Neural progenitor cell (in vitro differentiated cells): ENCODE data around the gene POLE. TPM values are rescaled to one million over a fixed set of nuclear protein-coding genes. Genes with fewer than 3 reads are reported as not detected.
A peak's percentile ranks its signal among the peaks of the same experiment; 100 is the strongest.

Source experiments
- DNase-seq: peaks from one replicate; pipeline ENCODE4 v3.0.0-alpha.2; 2016; ENCODE audit warnings: low spot score
- H2AFZ ChIP-seq: fragments of 200-600 bp; sonication (generic); replicated peaks from 2 replicates; pipeline ENCODE4 v1.6.1; 2016; ENCODE audit warnings: antibody characterized with exemption
- H3F3A ChIP-seq: fragments of 200-600 bp; sonication (generic); 2 replicates; pipeline ENCODE4 v1.6.1; 2016; ENCODE audit warnings: antibody characterized with exemption, low read depth
- H3K27ac ChIP-seq: fragments of 200-600 bp; sonication (generic); 2 replicates; pipeline ENCODE4 v1.5.1; 2016; ENCODE audit warnings: mild to moderate bottlenecking
- H3K27me3 ChIP-seq: fragments of 200-600 bp; sonication (generic); 2 replicates; pipeline ENCODE4 v1.6.1; 2016; ENCODE audit warnings: mild to moderate bottlenecking, moderate library complexity
- H3K36me3 ChIP-seq: fragments of 200-600 bp; sonication (generic); 2 replicates; pipeline ENCODE4 v1.5.1; 2016
- H3K4me1 ChIP-seq: fragments of 200-600 bp; sonication (generic); 2 replicates; pipeline ENCODE4 v1.6.1; 2016; ENCODE audit warnings: mixed run types
- H3K4me2 ChIP-seq: fragments of 200-600 bp; sonication (generic); 2 replicates; pipeline ENCODE4 v1.6.1; 2016
- H3K4me3 ChIP-seq: fragments of 200-600 bp; sonication (generic); 2 replicates; pipeline ENCODE4 v1.5.1; 2016
- H3K79me2 ChIP-seq: fragments of 200-600 bp; sonication (generic); 2 replicates; pipeline ENCODE4 v1.6.1; 2016; ENCODE audit warnings: low read depth
- H3K9ac ChIP-seq: fragments of 200-600 bp; sonication (generic); 2 replicates; pipeline ENCODE4 v1.6.1; 2016
- H3K9me3 ChIP-seq: fragments of 200-600 bp; sonication (generic); 2 replicates; pipeline ENCODE4 v1.5.1; 2016; ENCODE audit warnings: low read depth
- H4K20me1 ChIP-seq: fragments of 200-600 bp; sonication (generic); 2 replicates; pipeline ENCODE4 v1.6.1; 2016; ENCODE audit warnings: low read depth
- H3K27ac Mint-ChIP-seq: 3 replicates; pipeline ENCODE4 v1.8.0; 2021; ENCODE audit warnings: mixed read lengths
- H3K27me3 Mint-ChIP-seq: 2 replicates; pipeline ENCODE4 v1.8.0; 2022; ENCODE audit warnings: low read depth, mild to moderate bottlenecking, inconsistent platforms, moderate library complexity, mixed read lengths; ENCODE audit not compliant: insufficient read depth
- H3K36me3 Mint-ChIP-seq: 3 replicates; pipeline ENCODE4 v1.8.0; 2021; ENCODE audit warnings: mixed read lengths
- H3K4me1 Mint-ChIP-seq: 3 replicates; pipeline ENCODE4 v1.8.0; 2021; ENCODE audit warnings: mixed read lengths
- H3K4me3 Mint-ChIP-seq: 3 replicates; pipeline ENCODE4 v1.8.0; 2021; ENCODE audit warnings: mild to moderate bottlenecking, moderate library complexity, mixed read lengths
- H3K9me3 Mint-ChIP-seq: 3 replicates; pipeline ENCODE4 v1.8.0; 2020; ENCODE audit warnings: mixed read lengths
- CTCF ChIP-seq: fragments of 200-600 bp; sonication (generic); IDR thresholded peaks from 2 replicates; pipeline ENCODE4 v1.5.1; 2017; ENCODE audit warnings: antibody characterized with exemption, mild to moderate bottlenecking
- EZH2 ChIP-seq: fragments of 200-600 bp; sonication (generic); IDR thresholded peaks from 2 replicates; pipeline ENCODE4 v1.6.1; 2017; ENCODE audit warnings: antibody characterized with exemption, mild to moderate bottlenecking, moderate library complexity
- EZH2phosphoT487 ChIP-seq: fragments of 200-600 bp; sonication (generic); IDR thresholded peaks from 2 replicates; pipeline ENCODE4 v1.6.1; 2017; ENCODE audit warnings: antibody characterized with exemption
- total RNA-seq: library from RNA; depleted of rRNA; stranded (reverse); fragments of >200 nt; gene quantifications from 2 replicates; pipeline ENCODE4 v1.2.3, GENCODE V29; 2015; ENCODE audit warnings: low replicate concordance

Gene POLE
- total RNA-seq, 1 donor from 2014 or later, result 46.8 TPM

- Histone ChIP-seq H3K9me3 (no peaks in the 10 kb centered on the region), H3K36me3 (no peaks in the 10 kb centered on the region), H3K27me3 (peaks cover 98% of the 10 kb centered on the region), H3K79me2 (no peaks in the 10 kb centered on the region), H3F3A (peaks cover 18% of the 10 kb centered on the region), H2AFZ (no peak overlapping the region), H3K4me1 (peaks cover 15% of the 10 kb centered on the region), H3K4me3 (no peak overlapping the region), H3K27ac (no peak overlapping the region), H4K20me1 (peaks cover 53% of the 10 kb centered on the region), H3K9ac (no peak overlapping the region), H3K4me2 (no peak overlapping the region)
- no peaks in the 10 kb centered on the region for H3K9me3 Mint-ChIP-seq
- TF ChIP-seq CTCF (no peak), EZH2phosphoT487 (no peak), EZH2 (no peak)
- DNase-seq, result no peak
- H3K27ac Mint-ChIP-seq, result no peak overlapping the region
- peaks cover 4% of the 10 kb centered on the region for H3K4me1 Mint-ChIP-seq
- no peak overlapping the region for H3K4me3 Mint-ChIP-seq
- H3K36me3 Mint-ChIP-seq, result peaks cover 4% of the 10 kb centered on the region
- peaks cover 28% of the 10 kb centered on the region for H3K27me3 Mint-ChIP-seq
These were observed 102.0 kb downstream of the POLE start for GRCh38 chr12:132585177-132585576.

- Histone ChIP-seq H3F3A (peaks cover 22% of the 10 kb centered on the region), H3K27me3 (peaks cover 94% of the 10 kb centered on the region), H3K79me2 (no peaks in the 10 kb centered on the region), H2AFZ (no peak overlapping the region), H3K4me3 (peak overlapping the region; percentile 39), H3K4me1 (peaks cover 15% of the 10 kb centered on the region), H3K27ac (no peak overlapping the region), H3K9me3 (no peaks in the 10 kb centered on the region), H3K36me3 (no peaks in the 10 kb centered on the region), H3K9ac (no peak overlapping the region), H3K4me2 (peak overlapping the region; percentile 74), H4K20me1 (peaks cover 61% of the 10 kb centered on the region)
- Mint-ChIP-seq H3K27me3 (peaks cover 28% of the 10 kb centered on the region), H3K4me3 (no peak overlapping the region), H3K36me3 (peaks cover 4% of the 10 kb centered on the region), H3K9me3 (no peaks in the 10 kb centered on the region), H3K27ac (no peak overlapping the region), H3K4me1 (peaks cover 4% of the 10 kb centered on the region)
- no peak for TF ChIP-seq CTCF
- no peak for TF ChIP-seq EZH2phosphoT487
- TF ChIP-seq EZH2, result no peak
- DNase-seq, result no peak
These were observed 102.7 kb downstream of the POLE start for GRCh38 chr12:132584429-132584828.

GRCh38 chr12:132583736-132584135, 103.4 kb downstream of the POLE start:
- H3K27me3 Mint-ChIP-seq, result peaks cover 27% of the 10 kb centered on the region
- H3K27me3 ChIP-seq, result peaks cover 87% of the 10 kb centered on the region
- H3K79me2 ChIP-seq, result no peaks in the 10 kb centered on the region
- H3K4me1 Mint-ChIP-seq, result peaks cover 4% of the 10 kb centered on the region
- H4K20me1 ChIP-seq, result peaks cover 66% of the 10 kb centered on the region
- H3K27ac ChIP-seq, result no peak overlapping the region
- H3K4me3 ChIP-seq, result peak overlapping the region; percentile 39
- peak; percentile 85 for DNase-seq
- no peak overlapping the region for H2AFZ ChIP-seq
- peak overlapping the region; percentile 74 for H3K4me2 ChIP-seq
- peaks cover 4% of the 10 kb centered on the region for H3K36me3 Mint-ChIP-seq
- H3K4me1 ChIP-seq, result peaks cover 15% of the 10 kb centered on the region
- no peak overlapping the region for H3K27ac Mint-ChIP-seq
- no peaks in the 10 kb centered on the region for H3K36me3 ChIP-seq
- no peak overlapping the region for H3K9ac ChIP-seq
- no peaks in the 10 kb centered on the region for H3K9me3 ChIP-seq
- no peaks in the 10 kb centered on the region for H3K9me3 Mint-ChIP-seq
- H3K4me3 Mint-ChIP-seq, result peak overlapping the region; percentile 74
- TF ChIP-seq EZH2phosphoT487 (peak; percentile 68), CTCF (no peak), EZH2 (peak; percentile 81)
- peaks cover 27% of the 10 kb centered on the region for H3F3A ChIP-seq

- H3K79me2 ChIP-seq, result no peaks in the 10 kb centered on the region
- H2AFZ ChIP-seq, result no peak overlapping the region
- H3K9me3 Mint-ChIP-seq, result no peaks in the 10 kb centered on the region
- H3K9ac ChIP-seq, result no peak overlapping the region
- peaks cover 83% of the 10 kb centered on the region for H3K27me3 ChIP-seq
- peaks cover 6% of the 10 kb centered on the region for H3K36me3 Mint-ChIP-seq
- TF ChIP-seq CTCF (no peak), EZH2 (no peak), EZH2phosphoT487 (no peak)
- H3K4me3 Mint-ChIP-seq, result no peak overlapping the region
- H3K4me1 ChIP-seq, result peaks cover 15% of the 10 kb centered on the region
- H3F3A ChIP-seq, result peaks cover 27% of the 10 kb centered on the region
- peak; percentile 57 for DNase-seq
- no peak overlapping the region for H3K27ac Mint-ChIP-seq
- H3K4me2 ChIP-seq, result peak overlapping the region; percentile 74
- H3K4me3 ChIP-seq, result peak overlapping the region; percentile 39
- H3K27ac ChIP-seq, result no peak overlapping the region
- peaks cover 4% of the 10 kb centered on the region for H3K4me1 Mint-ChIP-seq
- H3K9me3 ChIP-seq, result no peaks in the 10 kb centered on the region
- peaks cover 66% of the 10 kb centered on the region for H4K20me1 ChIP-seq
- H3K36me3 ChIP-seq, result no peaks in the 10 kb centered on the region
- H3K27me3 Mint-ChIP-seq, result peaks cover 29% of the 10 kb centered on the region
These were observed 103.8 kb downstream of the POLE start for GRCh38 chr12:132583411-132583710.
